C4-2B (cell line): ENCODE results near the gene CD83.

Source experiments
- H3K27ac ChIP-seq: fragments of 450-650 bp; 2 replicates; pipeline ENCODE4 v1.5.1; 2017
- CTCF ChIP-seq: fragments of 450-650 bp; conservative IDR thresholded peaks from 2 replicates; pipeline ENCODE4 v1.5.1; 2017; ENCODE audit warnings: mild to moderate bottlenecking
- ZFX ChIP-seq: fragments of 450-650 bp; IDR thresholded peaks from 2 replicates; pipeline ENCODE4 v1.6.1; 2017

The CD83 gene

GRCh38 chr6:14083751-14084150, 33.8 kb upstream of the CD83 start:
- no peak for TF ChIP-seq CTCF
- TF ChIP-seq ZFX = no peak
- no peak overlapping the region for H3K27ac ChIP-seq

GRCh38 chr6:14084388-14084787, 33.2 kb upstream of the CD83 start:
- H3K27ac ChIP-seq = no peak overlapping the region
- TF ChIP-seq ZFX (no peak), CTCF (no peak)

GRCh38 chr6:14085176-14085787, 32.3 kb upstream of the CD83 start:
- TF ChIP-seq ZFX = no peak
- TF ChIP-seq CTCF = no peak
- no peak overlapping the region for H3K27ac ChIP-seq

GRCh38 chr6:14086701-14087100, 30.9 kb upstream of the CD83 start:
- TF ChIP-seq CTCF (no peak), ZFX (no peak)
- no peak overlapping the region for H3K27ac ChIP-seq

GRCh38 chr6:14088600-14089192, 28.9 kb upstream of the CD83 start:
- no peak overlapping the region for H3K27ac ChIP-seq
- TF ChIP-seq ZFX = no peak
- no peak for TF ChIP-seq CTCF

GRCh38 chr6:14089224-14089623, 28.3 kb upstream of the CD83 start:
- no peak overlapping the region for H3K27ac ChIP-seq
- TF ChIP-seq CTCF (no peak), ZFX (no peak)

- TF ChIP-seq CTCF (no peak), ZFX (no peak)
- H3K27ac ChIP-seq = no peak overlapping the region
Measured at GRCh38 chr6:14091339-14091978, 26.1 kb upstream of the CD83 start.
